Mesothelial cell of epicardium (in vitro differentiated cells): ENCODE data around the gene OR52B2. TPM values are rescaled to one million over a fixed set of nuclear protein-coding genes. Genes with fewer than 3 reads are reported as not detected.

Source experiments
- DNase-seq, 2 experiments: peaks; one replicate each; pipeline ENCODE4 v3.0.0; 2021; ENCODE audit warnings: low spot score in 2 of 2; ENCODE audit not compliant: unreplicated experiment in 2 of 2
- H3K27ac Mint-ChIP-seq: 2 replicates; pipeline ENCODE4 v1.8.0; 2021; ENCODE audit warnings: mixed read lengths
- H3K27me3 Mint-ChIP-seq: 2 replicates; pipeline ENCODE4 v1.8.0; 2021; ENCODE audit warnings: low read depth, mixed read lengths
- H3K36me3 Mint-ChIP-seq: 2 replicates; pipeline ENCODE4 v1.8.0; 2021; ENCODE audit warnings: mixed read lengths
- H3K4me1 Mint-ChIP-seq: 2 replicates; pipeline ENCODE4 v1.8.0; 2021; ENCODE audit warnings: mixed read lengths
- H3K4me3 Mint-ChIP-seq: 2 replicates; pipeline ENCODE4 v1.8.0; 2021; ENCODE audit warnings: mild to moderate bottlenecking, moderate library complexity, mixed read lengths
- H3K9me3 Mint-ChIP-seq: 2 replicates; pipeline ENCODE4 v1.8.0; 2021; ENCODE audit warnings: mixed read lengths
- CTCF ChIP-seq: fragments of 200-600 bp; sonication (generic); IDR thresholded peaks from one replicate; pipeline ENCODE4 v1.5.0; 2021; ENCODE audit warnings: antibody characterized with exemption; ENCODE audit not compliant: unreplicated experiment
- total RNA-seq: library from RNA; stranded (reverse); gene quantifications from 3 replicates; pipeline ENCODE4 v1.2.1, GENCODE V29; 2021

OR52B2 gene
- total RNA-seq, 1 donor from 2014 or later: not detected

GRCh38 chr11:6127881-6128280 is 42.2 kb downstream of the OR52B2 start:
- H3K27me3 Mint-ChIP-seq: no peaks in the 10 kb centered on the region
- no peak for DNase-seq

DNA sequence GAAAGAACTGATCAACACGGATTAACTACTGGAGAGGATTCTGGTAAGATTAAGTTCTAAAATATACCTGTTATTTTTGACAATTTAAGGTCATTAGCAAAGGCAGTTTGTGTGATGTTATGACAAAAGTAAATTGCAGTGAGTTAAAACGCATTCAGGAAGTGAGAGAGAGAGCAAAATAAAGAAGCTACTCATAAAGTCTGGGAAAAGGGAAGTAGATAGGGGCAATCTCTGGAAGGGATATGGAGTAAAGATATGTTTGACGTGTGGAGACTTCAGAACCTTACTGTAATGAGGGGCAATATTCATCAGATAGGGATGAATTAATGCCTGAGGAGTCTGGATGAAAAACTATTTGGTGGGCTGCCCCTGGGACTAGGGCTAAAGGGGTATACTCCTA is 45.9 kb downstream of the OR52B2 start:
- H3K4me1 Mint-ChIP-seq: no peaks in the 10 kb centered on the region
- TF ChIP-seq CTCF: no peak

More at GRCh38 chr11:6127881-6128280, 42.2 kb downstream of the OR52B2 start:
- Mint-ChIP-seq H3K36me3 (no peaks in the 10 kb centered on the region), H3K4me1 (no peaks in the 10 kb centered on the region), H3K4me3 (no peak overlapping the region), H3K27ac (no peak overlapping the region), H3K9me3 (no peaks in the 10 kb centered on the region)
- no peak for TF ChIP-seq CTCF

More for the DNA sequence above, 45.9 kb downstream of the OR52B2 start:
- Mint-ChIP-seq H3K9me3 (peaks cover 2% of the 10 kb centered on the region), H3K36me3 (no peaks in the 10 kb centered on the region), H3K27ac (no peak overlapping the region), H3K27me3 (no peaks in the 10 kb centered on the region), H3K4me3 (no peak overlapping the region)
- no peak for DNase-seq

Other genes with a start within 250 kb of the OR52B2 start
- gene OR56A3, start 228.1 kb downstream of the OR52B2 start, total RNA-seq: not detected in 3 replicates
- gene OR56A5, start 201.8 kb downstream of the OR52B2 start, total RNA-seq: 0.31 TPM in 1 of 3 replicates, not detected in the others
- gene OR52L1, start 183.3 kb downstream of the OR52B2 start, total RNA-seq: not detected in 3 replicates
- 0.09 to 0.11 TPM (median 0.11 TPM) in 3 replicates for gene OR56A4, start 163.4 kb downstream of the OR52B2 start, total RNA-seq
- 0.09 to 0.20 TPM (median 0.13 TPM) in 3 replicates for gene OR56A1, start 139.6 kb downstream of the OR52B2 start, total RNA-seq
- not detected in 3 replicates for gene OR56B4, start 62.6 kb downstream of the OR52B2 start, total RNA-seq
- gene OR52W1, start 28.9 kb upstream of the OR52B2 start, total RNA-seq: not detected in 3 replicates
- gene C11orf42, start 35.2 kb upstream of the OR52B2 start, total RNA-seq: not detected in 3 replicates
- gene FHIP1B, start 64.3 kb upstream of the OR52B2 start, total RNA-seq: 46.6 to 47.0 TPM (median 46.7 TPM) in 3 replicates
- 0.27 to 0.54 TPM (median 0.49 TPM) in 3 replicates for gene CNGA4, start 68.8 kb upstream of the OR52B2 start, total RNA-seq
- 3.7 to 4.6 TPM (median 3.8 TPM) in 3 replicates for gene CCKBR, start 89.5 kb upstream of the OR52B2 start, total RNA-seq
- gene CAVIN3, start 150.2 kb upstream of the OR52B2 start, total RNA-seq: 15.3 to 16.4 TPM (median 16.3 TPM) in 3 replicates
- 24.9 to 27.2 TPM (median 27.1 TPM) in 3 replicates for gene SMPD1, start 220.1 kb upstream of the OR52B2 start, total RNA-seq
- 61.7 to 64.2 TPM (median 62.4 TPM) in 3 replicates for gene APBB1, start 248.8 kb upstream of the OR52B2 start, total RNA-seq